Esophagus squamous epithelium (tissue), 5 donors: ENCODE results near the gene PSORS1C1. TPM values are rescaled to one million over a fixed set of nuclear protein-coding genes. Genes with fewer than 3 reads are reported as not detected.

ENCODE experiments used
- DNase-seq: peaks from one replicate; lab custom pipeline; 2025; lab: John Stamatoyannopoulos, UW
- H3K27ac ChIP-seq, 4 donors: fragments of 200-600 bp; sonication (generic); one replicate each; pipeline ENCODE4 v1.5.1; 2016 to 2019; ENCODE audit warnings: mild to moderate bottlenecking in 1 of 4
- H3K27me3 ChIP-seq, 4 donors: fragments of 200-600 bp; sonication (generic); 1 replicate in 3 of 4; 2 replicates in 1 of 4; pipeline versions ENCODE4 v1.5.1 to v1.6.0; 2017 to 2021; ENCODE audit warnings: antibody characterized with exemption in 1 of 4
- H3K36me3 ChIP-seq, 3 donors: fragments of 200-600 bp; sonication (generic); one replicate each; pipeline ENCODE4 v1.5.1; 2016 to 2019
- H3K4me1 ChIP-seq, 3 donors: fragments of 200-600 bp; sonication (generic); one replicate each; pipeline ENCODE4 v1.5.1; 2017 to 2019
- H3K4me3 ChIP-seq, 4 donors: fragments of 200-600 bp; sonication (generic); 1 replicate in 3 of 4; 2 replicates in 1 of 4; pipeline ENCODE4 v1.5.1; 2016 to 2019; ENCODE audit warnings: mild to moderate bottlenecking in 2 of 4, moderate library complexity in 1 of 4
- H3K9me3 ChIP-seq, 3 donors: fragments of 200-600 bp; sonication (generic); one replicate each; pipeline ENCODE4 v1.5.1; 2016 to 2019
- CTCF ChIP-seq, 6 experiments: fragments of 450-650 bp in 4 of 6; fragments of 200-600 bp in 2 of 6; sonication (generic) in 2 of 6; IDR thresholded peaks; one replicate each; pipeline ENCODE4 v1.5.1; 2016 to 2019; ENCODE audit warnings: antibody characterized with exemption in 6 of 6, mild to moderate bottlenecking in 4 of 6, moderate library complexity in 4 of 6
- POLR2A ChIP-seq, 4 donors: fragments of 450-650 bp; IDR thresholded peaks; one replicate each; pipeline ENCODE4 v1.6.1; 2017; ENCODE audit warnings: antibody characterized with exemption in 4 of 4, mild to moderate bottlenecking in 4 of 4, moderate library complexity in 3 of 4
- WGBS, 2 donors: methylation state at CpG; one replicate each; pipeline ENCODE4 v1.1.5; 2018; 5-methylcytosine and 5-hydroxymethylcytosine counted together
- intact Hi-C: fragments of 100-400 bp; cut with DNase I; formaldehyde crosslinking; loops from one replicate; pipeline ENCODE4 v1.15.0; 2022
- total RNA-seq, 4 donors: library from RNA; depleted of rRNA; stranded (reverse); fragments of >200 nt; gene quantifications; one replicate each; pipeline ENCODE4 v1.1.0, GENCODE V29; 2016
- donor health status: DM: yes; HTN: yes; CAD: no.

The PSORS1C1 gene
- total RNA-seq, 4 donors from 2014 or later, result 0.06 to 2.7 (median 1.2) TPM

DNA sequence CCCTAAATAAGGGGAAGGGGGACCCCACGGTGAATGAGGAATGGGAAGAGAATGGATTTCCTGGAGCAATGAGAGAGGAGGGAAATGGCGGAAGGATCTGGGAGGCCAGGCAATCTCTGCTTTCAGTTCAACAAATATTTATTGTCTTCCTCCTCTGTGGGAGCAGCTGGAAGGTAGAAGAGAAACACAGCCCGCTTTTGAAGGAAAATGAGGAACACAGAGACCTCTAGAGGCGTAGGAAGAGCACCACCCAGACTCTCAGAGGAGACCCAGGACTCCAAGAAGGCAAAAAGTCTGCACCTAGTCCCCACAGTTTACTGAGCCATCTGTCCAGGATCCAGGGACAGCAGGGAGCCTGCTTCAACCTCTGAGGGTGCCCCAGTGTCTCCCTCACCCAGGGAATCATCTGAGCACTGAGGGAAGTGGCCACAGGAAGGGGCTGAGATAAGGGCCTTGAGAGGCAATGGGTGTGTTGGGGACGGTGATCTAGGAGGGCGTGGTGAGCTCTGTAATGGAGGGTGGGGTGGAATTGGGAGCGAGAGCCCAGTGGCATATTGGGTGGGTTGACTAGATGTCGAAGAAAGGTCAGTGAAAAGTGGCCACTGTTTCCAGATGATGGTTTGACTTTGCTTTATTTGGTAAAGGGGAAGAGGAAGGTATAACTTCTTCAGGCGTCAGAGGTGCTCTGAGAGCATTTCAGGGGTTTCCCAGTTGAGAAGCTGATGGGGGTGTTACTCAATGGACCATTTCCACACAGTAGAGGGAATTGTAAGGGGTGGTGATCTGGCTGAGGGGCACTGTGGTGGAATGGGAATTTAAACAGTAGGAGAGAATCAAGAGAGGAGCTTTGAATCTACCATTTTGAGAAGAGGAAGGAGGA, 610 bp downstream of the PSORS1C1 start:
- peaks cover 0 to 10% (median 0%) of the 10 kb centered on the region in 4 donors for H3K27me3 ChIP-seq
- H3K9me3 ChIP-seq, result no peaks in the 10 kb centered on the region
- H3K4me1 ChIP-seq, result peaks cover 12 to 52% (median 22%) of the 10 kb centered on the region in 3 donors
- peak overlapping the region in 3 of 4 donors; percentile 28 to 54 (median 34) for H3K4me3 ChIP-seq
- TF ChIP-seq POLR2A (IDR thresholded peaks at IDR 0.05) (no peak), CTCF (IDR thresholded peaks at IDR 0.05) (peak in 4 of 6 experiments; percentile 15 to 38 (median 20))
- H3K36me3 ChIP-seq, result no peaks in the 10 kb centered on the region
- peak overlapping the region in 3 of 4 donors; percentile 78 to 83 (median 83) for H3K27ac ChIP-seq
- DNase-seq, result no peak
- intact Hi-C loops, result no loop called here
- WGBS, 2 donors, result 46 to 54% methylated on average over 9 of the region's 9 CpGs

- intact Hi-C loops, result no loop called here
- Histone ChIP-seq H3K9me3 (no peaks in the 10 kb centered on the region), H3K36me3 (no peaks in the 10 kb centered on the region), H3K27me3 (peaks cover 0 to 1% (median 0%) of the 10 kb centered on the region in 4 donors), H3K4me3 (no peak overlapping the region), H3K4me1 (peaks cover 12 to 52% (median 22%) of the 10 kb centered on the region in 3 donors), H3K27ac (peak overlapping the region in 1 of 4 donors; percentile 83)
- 87 to 94% methylated on average over 4 to 5 of the region's 12 CpGs for WGBS, 2 donors
- TF ChIP-seq POLR2A (IDR thresholded peaks at IDR 0.05), result no peak
- TF ChIP-seq CTCF (IDR thresholded peaks at IDR 0.05), result no peak
- no peak for DNase-seq
Observed at GRCh38 chr6:31115941-31116560, 1.5 kb downstream of the PSORS1C1 start.

DNA sequence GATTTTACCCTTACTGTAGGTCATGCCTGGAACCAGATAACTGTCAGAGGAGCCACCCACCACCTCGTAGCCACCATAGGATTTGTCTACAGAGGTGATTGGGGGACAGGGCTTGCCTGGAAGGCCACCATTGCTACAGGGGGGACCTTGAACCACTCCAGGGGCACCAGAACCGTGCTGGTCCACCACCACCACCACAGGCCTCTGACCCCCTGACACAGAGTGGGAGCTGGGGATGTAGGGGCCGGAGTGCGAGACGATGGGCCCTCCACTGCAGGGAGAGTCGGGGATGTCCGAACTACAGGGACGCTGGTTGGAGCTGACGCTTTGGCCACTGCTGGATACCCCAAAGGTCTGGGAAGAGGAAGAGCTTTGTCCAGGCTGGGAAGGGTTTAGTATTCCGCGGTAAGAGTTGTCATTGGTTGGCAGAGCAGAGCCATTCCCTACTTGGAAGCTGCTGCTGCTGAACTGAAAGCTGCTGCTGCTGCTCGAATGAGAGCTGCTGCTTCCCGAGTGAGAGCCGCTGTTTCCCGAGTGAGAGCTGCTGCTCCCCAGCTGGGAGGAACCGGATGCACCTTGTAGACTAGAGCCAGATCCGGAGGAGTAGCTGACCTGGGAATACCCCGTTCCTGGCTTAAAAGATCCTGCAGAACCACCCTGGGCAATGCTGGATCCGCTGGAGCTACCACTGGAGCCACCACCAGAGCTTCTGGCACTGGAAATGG, 2.2 kb downstream of the PSORS1C1 start:
- TF ChIP-seq POLR2A (IDR thresholded peaks at IDR 0.05) (no peak), CTCF (IDR thresholded peaks at IDR 0.05) (no peak)
- peak overlapping the region in 2 of 4 donors; percentile 9 to 33 for H3K4me3 ChIP-seq
- no peak for DNase-seq

DNA sequence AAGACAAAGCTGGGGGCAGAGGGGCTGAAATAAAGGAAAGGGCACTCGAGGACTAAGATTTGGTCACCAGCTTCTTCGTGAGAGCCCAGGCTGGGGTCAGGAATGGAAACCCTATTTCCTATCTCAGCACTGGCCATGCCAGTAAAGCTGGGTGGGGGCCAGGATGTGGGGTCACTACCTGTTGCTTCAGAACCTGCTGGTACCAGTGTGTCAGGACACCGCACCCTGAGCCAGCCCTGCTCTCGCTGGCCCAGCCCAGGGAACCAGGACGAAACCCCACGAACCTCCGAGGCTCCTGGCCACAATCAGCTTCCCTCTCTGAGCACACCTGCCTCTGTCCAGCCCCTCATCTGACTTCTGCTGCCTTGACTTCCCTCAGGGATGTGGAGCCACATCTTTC, 3.6 kb downstream of the PSORS1C1 start:
- DNase-seq, result no peak
- no peaks in the 10 kb centered on the region for H3K36me3 ChIP-seq
- no peak for TF ChIP-seq CTCF (IDR thresholded peaks at IDR 0.05)
- TF ChIP-seq POLR2A (IDR thresholded peaks at IDR 0.05), result no peak
- H3K27ac ChIP-seq, result no peak overlapping the region
- intact Hi-C loops, result no loop called here
- H3K27me3 ChIP-seq, result no peaks in the 10 kb centered on the region
- WGBS, 2 donors, result 76 to 78% methylated on average over 7 of the region's 7 CpGs
- H3K4me3 ChIP-seq, result no peak overlapping the region
- peaks cover 12 to 63% (median 28%) of the 10 kb centered on the region in 3 donors for H3K4me1 ChIP-seq
- no peaks in the 10 kb centered on the region for H3K9me3 ChIP-seq

More for the DNA sequence above, 2.2 kb downstream of the PSORS1C1 start:
- 59 to 82% methylated on average over 7 to 18 of the region's 19 CpGs for WGBS, 2 donors
- intact Hi-C loops, result no loop called here
- Histone ChIP-seq H3K27ac (peak overlapping the region in 3 of 4 donors; percentile 0 to 63 (median 16)), H3K9me3 (no peaks in the 10 kb centered on the region), H3K4me1 (peaks cover 12 to 52% (median 22%) of the 10 kb centered on the region in 3 donors), H3K27me3 (no peaks in the 10 kb centered on the region), H3K36me3 (no peaks in the 10 kb centered on the region)
